HG02938 (cell line): ENCODE results near the gene TMEM236.
A peak's percentile ranks its signal among the peaks of the same experiment; 100 is the strongest.

Source experiments
- ATAC-seq: cut with Tn5 transposase; IDR thresholded peaks from one replicate; pipeline ENCODE4 v1.9.1; 2021; ENCODE audit warnings: mild to moderate bottlenecking, moderate library complexity; ENCODE audit not compliant: unreplicated experiment

The TMEM236 gene

DNA sequence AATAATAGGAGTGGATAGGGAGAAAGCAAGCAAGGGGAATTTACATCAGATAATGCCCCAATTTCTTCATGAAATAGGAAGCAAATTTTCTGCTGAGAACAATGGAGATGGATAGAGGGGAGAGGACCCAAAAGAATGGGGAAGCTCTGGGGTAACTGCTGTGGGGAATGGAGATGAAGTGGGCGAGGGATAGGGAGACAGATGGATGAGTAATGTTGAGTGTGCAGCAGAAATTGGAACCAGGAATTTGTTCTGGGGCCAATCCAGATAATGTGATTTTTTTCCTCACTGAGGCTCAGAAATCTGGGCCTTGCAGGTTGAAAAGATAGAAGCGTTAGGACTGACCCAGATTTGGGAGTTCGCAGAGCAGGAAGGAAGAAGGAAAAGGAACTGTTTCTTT, 32.7 kb downstream of the TMEM236 start:
- ATAC-seq, result no peak

DNA sequence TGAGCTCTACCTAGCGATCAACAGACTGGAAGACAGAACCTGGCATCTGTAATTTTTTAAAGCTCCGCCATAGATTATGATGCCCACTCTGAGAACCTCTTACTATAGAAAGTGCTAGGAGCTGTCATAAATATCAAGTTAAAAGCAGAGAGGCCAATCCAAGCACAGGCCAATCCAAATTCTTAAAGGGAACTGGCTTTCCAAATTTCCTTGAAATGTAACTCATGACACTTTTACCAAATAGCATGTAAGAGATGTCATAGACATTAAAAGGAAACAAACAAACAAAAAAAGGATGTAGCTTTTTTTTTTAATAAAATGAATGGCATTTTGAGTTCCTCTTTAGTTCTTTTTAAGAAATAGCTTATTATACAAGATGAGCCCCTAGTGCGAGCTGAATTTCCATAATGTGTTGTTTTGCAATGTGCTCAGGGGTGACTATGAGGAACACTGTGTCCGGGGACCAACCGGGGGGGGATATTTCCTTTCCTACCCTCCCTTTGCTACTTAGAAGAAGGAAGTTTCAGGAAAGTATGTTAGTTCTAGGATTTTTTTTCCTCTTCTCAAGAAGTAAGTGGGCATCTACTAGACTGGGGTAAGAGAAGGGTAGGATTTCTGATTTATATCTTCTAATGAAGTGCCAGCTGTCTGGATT, 33.4 kb downstream of the TMEM236 start:
- no peak for ATAC-seq

DNA sequence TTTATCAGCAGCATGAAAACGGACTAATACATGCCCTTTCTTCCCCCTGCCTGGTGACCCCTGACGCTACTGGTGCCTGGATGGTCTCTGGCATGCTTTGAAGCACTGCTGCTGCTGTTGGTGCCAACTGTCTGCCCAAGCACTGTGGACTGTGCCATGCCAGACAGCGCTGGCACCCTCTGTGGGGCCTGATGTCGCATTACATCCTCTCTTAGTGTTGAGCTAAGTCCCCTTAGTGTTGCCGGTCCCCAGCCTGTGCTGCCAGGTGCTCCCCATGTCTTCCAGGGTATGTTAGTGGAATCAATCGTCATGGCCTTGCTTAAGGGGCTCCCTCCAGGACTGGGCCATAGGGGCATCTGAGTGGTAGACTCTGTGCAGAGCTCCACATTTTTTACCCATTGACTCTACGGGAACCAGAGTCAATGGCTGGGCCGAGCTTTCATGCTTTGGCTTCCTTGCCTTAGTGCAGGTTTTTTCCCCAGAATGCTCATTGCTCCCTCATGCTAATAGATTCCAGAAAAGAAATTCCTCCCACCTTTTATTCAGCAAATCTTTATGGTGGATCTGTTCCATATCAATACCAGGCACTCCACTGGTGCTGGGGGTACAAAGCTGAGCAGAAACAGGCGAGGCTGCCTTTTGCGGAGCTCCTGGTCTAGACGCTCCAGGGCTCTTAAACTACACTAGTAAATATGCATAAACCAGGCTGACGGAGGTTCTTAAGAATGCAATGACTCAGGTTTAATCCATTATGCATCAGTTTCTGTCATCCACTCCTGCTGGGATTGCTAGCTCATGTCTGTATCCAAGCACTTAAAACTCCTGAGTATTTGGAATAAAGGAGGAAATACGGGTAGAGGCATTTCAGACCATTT, 35.3 kb downstream of the TMEM236 start:
- ATAC-seq, result no peak

DNA sequence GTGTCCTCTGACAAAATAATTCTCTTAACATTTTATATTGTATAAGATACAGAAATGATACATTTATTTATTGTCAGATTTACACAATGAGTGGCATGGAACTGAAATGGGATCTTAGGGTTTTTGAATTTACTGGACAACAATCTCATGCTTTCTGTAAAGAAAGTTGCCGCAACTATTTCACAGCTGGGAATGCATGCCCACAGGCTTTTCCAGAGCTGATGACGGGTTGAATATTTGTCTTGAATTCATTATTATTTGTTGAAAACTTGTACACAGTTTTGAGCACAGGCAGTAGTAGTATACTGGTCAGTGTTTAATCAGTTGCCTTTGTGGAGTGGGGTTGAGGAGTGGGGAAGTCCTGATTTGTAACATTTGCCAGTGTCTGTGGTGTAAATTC, 36.6 kb downstream of the TMEM236 start:
- no peak for ATAC-seq

DNA sequence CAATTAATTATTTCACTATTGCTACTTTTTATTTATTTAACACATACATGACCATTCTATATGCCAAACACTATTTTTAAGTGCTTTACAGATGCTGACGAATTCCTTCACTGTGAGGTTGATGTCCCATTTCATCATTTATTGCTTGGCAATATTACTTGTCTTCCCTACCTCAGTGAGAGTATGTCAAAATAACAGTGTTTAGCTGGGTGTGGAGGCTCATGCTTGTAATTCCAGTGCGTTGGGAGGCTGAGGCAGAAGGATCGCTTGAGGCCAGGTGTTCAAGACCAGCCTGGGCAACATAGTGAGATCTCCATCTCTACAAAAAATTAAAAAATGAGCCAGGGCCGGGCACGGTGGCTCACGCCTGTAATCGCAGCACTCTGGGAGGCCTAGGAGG, 37.4 kb downstream of the TMEM236 start:
- no peak for ATAC-seq

DNA sequence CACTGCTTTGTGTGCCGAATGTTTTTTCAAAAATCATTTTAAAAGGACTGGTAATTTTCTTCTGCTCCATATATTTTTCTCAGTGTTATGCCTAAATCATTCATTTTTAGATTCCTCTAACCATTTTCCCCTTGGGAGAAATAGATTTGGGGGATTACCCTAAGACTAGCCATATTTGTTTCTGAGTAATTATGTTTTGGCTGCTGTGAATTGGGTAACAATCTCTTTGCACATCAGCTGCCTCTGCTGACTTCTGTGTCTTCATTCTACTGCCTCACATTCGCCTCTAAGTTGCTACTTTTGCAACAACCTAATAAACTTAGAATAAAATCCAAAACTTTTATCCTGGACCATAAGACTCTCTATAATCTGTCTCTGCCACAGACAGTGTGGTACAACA, 38.6 kb downstream of the TMEM236 start:
- no peak for ATAC-seq

DNA sequence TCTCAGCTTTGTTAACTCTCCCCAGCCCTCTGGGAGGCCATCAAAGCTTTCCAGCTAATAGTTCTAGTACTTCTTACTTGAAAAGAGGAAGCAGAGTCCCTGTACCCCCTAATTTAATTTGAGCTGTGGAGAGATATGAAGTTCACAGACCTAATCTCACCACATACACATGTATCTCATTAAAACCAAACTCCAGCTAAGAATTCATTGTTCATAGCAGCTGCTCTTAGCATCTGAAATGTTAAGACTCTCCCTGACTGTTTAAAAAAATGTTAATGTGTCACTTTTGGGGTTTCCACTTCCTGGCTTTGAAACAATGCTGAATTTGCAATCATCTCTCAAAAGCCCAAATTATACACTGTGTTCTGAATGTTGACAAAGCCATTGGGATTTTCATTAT, 41.0 kb downstream of the TMEM236 start:
- no peak for ATAC-seq

DNA sequence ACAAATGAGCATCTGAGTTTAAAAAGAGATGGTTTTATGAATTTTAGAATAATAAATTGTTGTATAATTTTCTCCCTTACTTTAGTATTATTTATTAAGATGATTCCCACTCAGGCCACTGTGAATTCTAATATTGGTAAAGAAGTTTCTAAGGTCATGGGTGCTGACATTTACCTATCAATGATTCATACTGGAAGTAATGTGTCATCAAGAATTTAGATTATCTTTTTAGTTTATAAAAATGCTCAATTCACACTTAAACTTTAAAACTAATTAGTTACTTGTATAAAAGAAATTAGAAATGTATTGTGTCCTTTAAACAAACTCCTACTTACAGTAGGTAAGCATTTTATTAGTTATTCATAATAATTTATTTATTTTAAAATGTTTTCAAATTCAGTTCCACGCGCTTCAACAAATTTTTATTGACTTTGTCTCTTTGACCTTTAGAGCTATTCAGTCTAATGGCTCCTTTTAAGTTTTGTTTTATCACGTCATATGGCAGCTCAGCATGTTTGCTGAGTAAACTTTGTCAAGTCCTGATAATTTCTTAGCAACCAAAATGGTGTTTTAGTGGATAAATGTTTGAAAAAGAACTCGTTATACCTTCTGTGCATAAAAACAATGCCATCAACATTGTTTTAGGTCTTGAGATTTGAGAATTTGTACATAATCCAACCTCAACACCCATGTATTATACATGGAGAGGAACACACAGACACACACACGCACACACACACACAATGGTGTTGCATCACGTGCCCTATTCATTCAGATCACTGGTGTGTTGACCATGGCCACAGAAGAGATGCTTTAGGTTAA, 42.0 kb downstream of the TMEM236 start:
- ATAC-seq, result no peak

DNA sequence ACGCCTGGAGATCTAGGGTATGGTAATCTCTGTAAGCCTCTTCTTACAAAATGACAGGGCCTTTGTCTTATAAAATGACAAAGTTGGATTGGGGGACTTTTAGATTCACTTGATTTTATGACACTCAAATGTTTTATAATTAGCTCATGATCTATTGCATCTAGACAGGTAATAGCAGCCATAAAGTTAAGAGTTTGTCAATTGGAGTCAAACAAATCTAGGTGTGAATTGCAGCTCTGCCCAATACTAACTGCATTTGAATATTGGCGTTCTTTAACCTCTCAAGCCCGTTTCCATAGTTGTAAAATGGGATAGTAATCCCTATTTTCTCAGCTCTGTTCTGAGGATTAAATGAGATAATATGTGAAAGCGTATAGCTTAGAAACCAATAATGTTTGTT, 43.1 kb downstream of the TMEM236 start:
- ATAC-seq, result no peak

DNA sequence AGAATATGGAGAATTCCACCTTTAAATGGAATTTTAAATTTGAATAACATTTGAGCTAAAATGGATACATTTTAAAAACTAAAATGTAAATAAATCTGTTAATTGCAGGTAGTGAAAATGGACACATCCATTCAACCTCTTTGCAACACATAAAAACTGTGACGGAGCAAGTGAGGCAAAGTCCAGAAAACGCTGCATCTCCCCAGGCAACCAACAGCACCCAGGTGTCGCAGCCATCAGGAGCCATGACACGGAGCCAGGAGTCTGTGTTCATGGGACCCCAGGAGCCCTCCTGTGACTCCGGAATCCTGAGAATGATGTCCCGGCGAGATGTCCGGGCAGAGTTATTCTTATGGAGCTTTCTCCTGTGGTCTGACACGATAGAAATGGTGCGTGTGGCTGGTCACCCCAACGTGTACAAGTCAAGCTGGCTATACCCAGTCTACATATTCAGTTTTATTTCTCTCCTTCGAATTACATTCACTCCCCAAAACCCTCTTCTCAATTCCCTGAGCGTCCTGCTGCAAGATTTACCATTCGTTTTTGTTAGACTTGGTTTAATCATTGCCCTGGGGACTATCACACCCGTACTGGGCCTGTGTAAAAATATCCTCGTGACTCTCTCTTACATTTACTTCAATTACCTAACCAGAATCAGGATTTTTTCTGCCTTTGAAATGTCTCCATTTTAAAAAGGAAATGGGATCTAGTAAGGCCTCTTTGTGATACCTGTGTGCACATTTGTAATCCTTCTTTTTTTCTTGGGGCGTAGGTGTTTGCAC, 44.0 kb downstream of the TMEM236 start:
- no peak for ATAC-seq

DNA sequence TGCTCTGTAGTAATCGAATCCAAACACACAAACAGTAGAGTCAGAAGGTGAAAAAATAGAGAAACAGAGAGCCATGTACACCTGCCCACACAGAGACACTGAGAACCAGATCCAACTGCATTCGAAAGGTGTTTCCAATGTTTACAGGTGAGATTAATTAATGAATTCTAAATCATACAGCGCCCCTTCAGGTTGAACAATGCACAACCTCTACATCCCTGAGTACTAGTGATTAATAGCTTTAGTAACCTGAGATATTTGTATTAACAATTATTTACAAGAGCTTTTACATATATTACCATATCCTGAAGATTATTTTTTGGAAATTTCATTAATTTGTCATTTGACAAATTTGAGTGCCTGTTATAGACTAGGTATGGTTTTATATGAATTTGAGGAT, 49.5 kb downstream of the TMEM236 start:
- no peak for ATAC-seq

DNA sequence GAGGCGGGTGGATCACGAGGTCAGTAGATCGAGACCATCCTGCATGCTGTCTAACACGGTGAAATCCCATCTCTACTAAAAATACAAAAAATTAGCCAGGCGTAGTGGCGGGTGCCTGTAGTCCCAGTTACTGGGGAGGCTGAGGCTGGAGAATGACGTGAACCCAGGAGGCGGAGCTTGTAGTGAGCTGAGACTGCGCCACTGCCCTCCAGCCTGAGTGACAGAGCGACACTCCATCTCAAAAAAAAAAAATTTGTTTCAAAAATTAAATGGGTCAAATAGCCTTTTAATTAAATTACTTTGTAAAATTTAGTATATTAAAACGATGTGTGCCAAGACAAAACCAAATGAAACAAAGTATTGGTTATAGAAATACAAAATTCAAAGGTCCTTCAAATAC, 50.3 kb downstream of the TMEM236 start:
- ATAC-seq, result no peak

DNA sequence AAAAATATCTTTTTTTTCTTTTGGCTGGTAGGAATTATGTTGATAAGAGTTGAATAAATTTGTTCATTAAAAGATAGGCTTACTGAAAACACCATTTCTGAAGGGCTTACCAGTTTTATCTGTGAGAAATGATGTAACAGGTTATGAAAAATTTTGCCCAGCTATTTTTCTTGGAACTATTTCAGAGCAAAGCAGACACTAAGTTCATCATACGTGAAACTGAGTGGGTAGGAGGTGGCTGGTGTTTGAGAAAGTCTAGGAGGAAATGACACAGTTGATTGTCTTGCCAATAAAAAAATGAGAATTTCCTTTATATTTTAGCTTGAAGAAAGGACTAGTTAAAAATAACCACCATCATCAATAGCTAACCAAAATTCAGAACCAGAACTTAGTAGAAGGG, 51.0 kb downstream of the TMEM236 start:
- ATAC-seq, result no peak

DNA sequence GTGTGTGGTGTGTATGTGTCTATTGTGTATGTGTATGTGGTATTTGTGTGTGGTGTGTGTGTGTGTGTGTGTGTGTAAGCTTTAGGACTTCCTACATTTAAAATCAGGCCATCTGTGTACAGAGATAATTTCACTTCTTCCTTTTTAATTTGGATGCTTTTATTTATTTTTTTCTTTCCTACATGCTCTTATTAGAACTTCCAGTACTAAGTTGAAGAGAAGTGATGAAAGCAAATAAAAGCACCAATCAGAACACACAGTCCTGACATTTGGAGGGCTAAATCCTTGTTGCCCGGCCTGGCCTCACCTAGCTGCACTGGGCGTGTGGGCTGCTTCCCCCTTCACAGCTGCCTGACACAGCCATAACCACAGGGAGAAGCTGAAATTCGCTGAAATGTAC, 53.3 kb downstream of the TMEM236 start:
- no peak for ATAC-seq

DNA sequence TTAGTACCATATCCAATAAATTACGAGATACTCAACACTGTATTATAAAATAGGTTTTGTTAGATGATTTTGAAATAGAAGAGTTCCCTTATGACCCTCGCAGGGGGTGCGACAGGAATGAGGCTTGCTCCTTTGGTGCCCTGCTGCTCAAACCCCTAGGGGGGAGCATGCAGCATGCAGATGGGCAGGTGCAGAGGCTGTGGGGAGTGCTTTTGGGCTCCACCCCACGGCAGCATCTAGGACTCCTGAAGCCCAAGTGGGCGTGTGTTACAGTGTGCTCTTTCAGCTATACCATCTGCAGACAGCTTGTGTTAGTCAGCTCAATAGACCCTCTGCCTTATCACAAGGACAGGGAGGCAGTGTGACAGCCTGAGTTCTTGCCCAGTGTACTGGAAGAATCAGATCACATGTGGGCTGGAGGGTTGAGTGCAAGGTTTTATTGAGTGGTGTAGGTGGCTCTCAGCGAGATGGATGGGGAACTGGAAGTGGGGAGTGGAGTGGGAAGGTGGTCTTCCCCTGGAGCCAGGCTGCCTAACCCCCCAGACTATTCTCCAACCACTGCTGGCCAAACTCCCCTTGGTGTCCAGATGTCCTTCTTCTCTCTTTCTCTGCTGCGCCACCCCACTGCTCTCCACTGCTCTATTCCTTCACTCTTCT, 54.0 kb downstream of the TMEM236 start:
- peak; percentile 78 for ATAC-seq

DNA sequence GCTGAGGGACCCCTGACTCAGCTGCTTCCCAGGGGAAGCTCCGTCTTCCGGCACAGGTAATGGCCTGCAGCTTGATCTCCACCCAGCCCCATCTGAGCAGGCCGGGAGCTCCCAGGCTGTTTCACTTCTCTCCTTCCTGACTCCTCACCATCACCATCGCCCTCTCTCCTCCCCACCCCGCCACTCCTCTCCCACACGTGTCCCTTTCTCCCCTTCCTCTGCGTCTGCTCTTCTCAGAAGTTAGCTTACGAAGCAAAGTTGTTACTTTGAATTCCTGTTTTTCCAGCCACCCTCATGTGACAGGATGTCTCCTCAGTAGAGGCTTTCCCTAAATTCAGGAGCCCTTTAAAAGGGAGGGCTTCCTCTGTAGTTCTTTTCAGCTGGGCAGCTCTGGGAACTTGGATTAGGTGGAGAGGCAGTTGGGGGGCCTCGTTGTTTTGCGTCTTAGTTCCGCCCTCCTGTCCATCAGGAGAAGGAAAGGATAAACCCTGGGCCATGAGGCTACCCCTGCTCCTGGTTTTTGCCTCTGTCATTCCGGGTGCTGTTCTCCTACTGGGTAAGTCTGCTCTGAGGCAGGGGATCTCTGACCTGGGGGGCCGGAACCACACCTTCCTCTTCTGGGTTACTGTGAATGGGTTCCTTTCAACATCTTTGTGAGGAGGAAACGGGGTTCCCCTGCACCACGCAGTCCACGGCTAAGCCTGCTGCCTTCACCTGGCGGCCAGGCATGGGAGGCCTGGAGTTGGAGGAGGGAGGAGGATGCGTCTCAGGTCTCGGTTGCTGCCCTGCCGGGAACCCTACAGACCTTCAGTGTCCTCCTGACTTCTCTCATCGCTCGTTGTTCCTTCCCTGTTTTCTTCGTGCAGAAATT, 57.2 kb downstream of the TMEM236 start, which contains the start of gene MRC1:
Gene MRC1, plus strand, starts transcription at position 378 of the 871 bp plus-strand sequence. Its CDS starts 118 bp downstream, at position 496.
- ATAC-seq, result no peak

DNA sequence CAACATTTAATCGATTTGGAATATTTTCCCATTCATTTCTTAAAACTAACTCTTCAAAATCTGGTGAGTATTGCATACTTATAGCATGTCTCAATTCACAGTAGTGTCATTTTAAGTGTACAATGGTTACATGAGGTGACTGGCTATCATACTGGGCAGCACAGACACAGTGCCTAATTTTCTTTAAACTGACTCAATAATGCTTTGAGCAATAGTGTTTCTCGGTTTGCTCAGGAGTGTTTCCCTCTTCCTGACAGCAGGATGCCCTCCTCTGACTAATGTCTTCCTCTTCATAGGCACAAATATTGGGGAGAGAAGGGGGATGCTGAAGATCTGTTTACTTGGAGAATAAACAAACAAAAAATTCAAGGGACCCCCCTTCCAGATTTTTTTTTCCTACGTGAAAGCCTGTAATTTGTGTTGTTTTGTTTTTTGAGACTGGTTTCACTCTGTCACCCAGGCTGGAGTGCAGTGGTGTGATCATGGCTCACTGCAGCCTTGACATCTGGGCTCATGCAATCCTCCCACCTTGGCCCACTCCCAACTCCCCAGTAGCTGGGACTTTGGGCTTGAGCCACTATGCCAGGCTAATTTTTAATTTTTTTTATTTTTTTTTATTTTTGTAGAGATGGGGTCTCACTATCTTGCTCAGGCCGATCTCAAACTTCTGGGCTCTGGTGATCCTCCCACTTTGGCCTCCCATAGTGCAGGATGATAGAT, 59.3 kb downstream of the TMEM236 start:
- no peak for ATAC-seq

DNA sequence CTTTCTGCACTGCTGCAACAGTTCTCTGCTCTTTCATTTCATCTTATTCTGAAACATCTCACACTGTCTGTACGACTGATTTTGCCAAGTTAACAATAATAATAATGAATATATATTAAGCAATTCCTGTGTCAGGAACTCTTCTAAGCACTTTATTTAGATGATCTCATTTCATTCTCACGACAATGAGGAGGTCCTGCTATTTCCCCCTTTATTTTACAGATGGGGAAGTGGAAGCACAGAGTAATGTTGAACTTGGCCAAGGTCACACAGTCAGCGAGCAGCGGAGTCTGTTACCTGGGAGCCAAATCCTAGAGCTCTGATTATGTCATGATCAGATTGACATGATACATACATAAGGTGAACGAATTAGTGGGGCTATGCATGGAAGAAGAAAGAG, 63.0 kb downstream of the TMEM236 start:
- no peak for ATAC-seq

DNA sequence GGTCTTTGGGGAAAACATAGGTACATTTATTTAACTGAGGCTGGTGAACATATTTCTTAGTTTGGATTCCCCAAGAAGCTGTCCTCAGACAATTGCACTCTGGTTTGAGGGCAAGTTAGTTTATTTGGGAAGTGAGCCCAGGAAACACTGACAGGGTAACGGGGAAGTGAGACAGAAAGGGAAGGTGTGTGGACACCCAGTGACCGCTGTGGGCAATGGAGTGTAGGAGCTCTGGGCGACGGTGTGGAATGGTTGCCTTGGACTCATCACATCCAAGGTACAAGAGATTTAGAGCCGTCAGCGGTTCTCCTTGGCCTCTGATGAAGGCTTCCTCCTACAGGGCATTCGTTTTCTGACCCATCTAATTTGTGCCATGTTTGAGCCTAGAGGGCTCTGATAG, 64.2 kb downstream of the TMEM236 start:
- ATAC-seq, result no peak
